Bronchial epithelial cell (primary cell): ENCODE measurements around the gene PTPRN2. TPM values are rescaled to one million over a fixed set of nuclear protein-coding genes. Genes with fewer than 3 reads are reported as not detected.

ENCODE experiments used
- DNase-seq: peaks from one replicate; pipeline ENCODE4 v3.0.0-alpha.2; 2010; ENCODE audit warnings: low read depth
- FAIRE-seq: peaks from 2 replicates; lab custom pipeline; 2011; peaks lifted over from hg19 to GRCh38; lab: Jason Lieb, UNC
- H3K27me3 ChIP-seq: 2 replicates; pipeline ENCODE4 v1.5.1; 2011; ENCODE audit warnings: low read length; ENCODE audit not compliant: control insufficient read depth, insufficient read depth
- H3K36me3 ChIP-seq: 2 replicates; pipeline ENCODE4 v1.5.1; 2011; ENCODE audit warnings: low read length; ENCODE audit not compliant: control insufficient read depth, insufficient read depth
- H3K4me3 ChIP-seq: 2 replicates; pipeline ENCODE4 v1.5.1; 2011; ENCODE audit warnings: mild to moderate bottlenecking, low read depth, low read length, control low read depth
- CTCF ChIP-seq: IDR thresholded peaks from 2 replicates; pipeline ENCODE4 v1.5.1; 2011; ENCODE audit warnings: mild to moderate bottlenecking, moderate library complexity, low read length, control low read depth, inconsistent platforms; ENCODE audit not compliant: insufficient read depth, severe bottlenecking
- total RNA-seq: library from RNA; depleted of rRNA; stranded (reverse); fragments of >200 nt; gene quantifications from 2 replicates; pipeline ENCODE4 v1.2.1, GENCODE V29; 2014

Gene PTPRN2
- total RNA-seq, 1 donor from 2014 or later = 1.1 TPM

- no peak overlapping the region for H3K4me3 ChIP-seq
- DNase-seq = no peak
- no peaks in the 10 kb centered on the region for H3K36me3 ChIP-seq
- TF ChIP-seq CTCF = no peak
- no peak for FAIRE-seq
- peaks cover 36% of the 10 kb centered on the region for H3K27me3 ChIP-seq
Measured at GRCh38 chr7:157684909-157685429, 902.7 kb downstream of the PTPRN2 start.

- no peak for FAIRE-seq
- no peak for TF ChIP-seq CTCF
- DNase-seq = no peak
Measured at GRCh38 chr7:157684157-157684908, 903.3 kb downstream of the PTPRN2 start.

GRCh38 chr7:157683747-157684156 is 903.9 kb downstream of the PTPRN2 start:
- Histone ChIP-seq H3K36me3 (no peaks in the 10 kb centered on the region), H3K27me3 (peaks cover 28% of the 10 kb centered on the region), H3K4me3 (no peak overlapping the region)
- FAIRE-seq (no peak), DNase-seq (no peak)
- TF ChIP-seq CTCF = no peak

More at GRCh38 chr7:157684157-157684908, 903.3 kb downstream of the PTPRN2 start:
- no peak overlapping the region for H3K4me3 ChIP-seq
- no peaks in the 10 kb centered on the region for H3K36me3 ChIP-seq
- H3K27me3 ChIP-seq = peaks cover 32% of the 10 kb centered on the region

- peaks cover 26% of the 10 kb centered on the region for H3K27me3 ChIP-seq
- DNase-seq = no peak
- FAIRE-seq = no peak
Measured at GRCh38 chr7:157682946-157683746, 904.5 kb downstream of the PTPRN2 start.

More at GRCh38 chr7:157682946-157683746, 904.5 kb downstream of the PTPRN2 start:
- H3K4me3 ChIP-seq = no peak overlapping the region
- TF ChIP-seq CTCF = no peak
- H3K36me3 ChIP-seq = no peaks in the 10 kb centered on the region
